GM12878 (cell line): ENCODE results near the gene SMIM5. TPM values are rescaled to one million over a fixed set of nuclear protein-coding genes. Genes with fewer than 3 reads are reported as not detected.

ENCODE experiments used
- ATAC-seq: fragments of 200-7000 bp; cut with Tn5 transposase; 3 replicates; pipeline ENCODE4 v1.9.1; 2020; ENCODE audit warnings: mild to moderate bottlenecking, moderate library complexity
- BruUV-seq: library from RNA; stranded (reverse); fragments of 400-500 nt; replicated peaks from 2 replicates; lab custom pipeline; 2021; lab: Mats Ljungman, UMichigan
- CTCF ChIA-PET: fragments of 300-600 bp; sonication (Branson Sonifier 250); formaldehyde crosslinking; extraction: SDS; loops from one replicate; lab custom pipeline; 2021; ENCODE audit warnings: inconsistent platforms; lab: Yijun Ruan, JAX
- POLR2A ChIA-PET: fragments of 350-600 bp; formaldehyde crosslinking; extraction: SDS; loops from one replicate; lab custom pipeline; 2021; ENCODE audit warnings: inconsistent platforms; lab: Charles Lee
- RAD21 ChIA-PET: fragments of 300-600 bp; sonication (Branson Sonifier 250); formaldehyde crosslinking; loops from one replicate; lab custom pipeline; 2023; ENCODE audit warnings: antibody characterized with exemption; ENCODE audit not compliant: unreplicated experiment; lab: Charles Lee
- SMC1A ChIA-PET: fragments of 300-600 bp; sonication (Branson Sonifier 250); formaldehyde crosslinking; loops from one replicate; lab custom pipeline; 2023; ENCODE audit not compliant: unreplicated experiment, uncharacterized antibody; lab: Charles Lee
- DNase-seq: peaks from one replicate; pipeline ENCODE4 v3.0.0-alpha.2; 2011; ENCODE audit warnings: low read depth, low spot score
- FAIRE-seq: peaks from 3 replicates; lab custom pipeline; 2011; peaks lifted over from hg19 to GRCh38; lab: Jason Lieb, UNC
- H2AFZ ChIP-seq: 2 replicates; pipeline ENCODE4 v1.6.0; 2011; ENCODE audit warnings: low read depth, low read length, control low read depth; ENCODE audit not compliant: control insufficient read depth
- H3K27ac ChIP-seq: 2 replicates; pipeline ENCODE4 v1.5.1; 2011; ENCODE audit warnings: control low read depth; ENCODE audit not compliant: control insufficient read depth, insufficient read depth
- H3K27me3 ChIP-seq, 2 experiments: replicated peaks in 1 of 2; 2 replicates each; pipeline versions ENCODE4 v1.6.0 to v1.6.1; 2011; ENCODE audit warnings: low read length in 1 of 2; ENCODE audit not compliant: control insufficient read depth in 2 of 2, insufficient read depth in 2 of 2
- H3K36me3 ChIP-seq, 2 experiments: 2 replicates each; pipeline ENCODE4 v1.5.1; 2011; ENCODE audit warnings: low read length in 1 of 2; ENCODE audit not compliant: control insufficient read depth in 2 of 2, insufficient read depth in 2 of 2
- H3K4me1 ChIP-seq: 2 replicates; pipeline ENCODE4 v1.6.1; 2011; ENCODE audit warnings: mild to moderate bottlenecking, low read length, moderate library complexity, mixed read lengths; ENCODE audit not compliant: control insufficient read depth, insufficient read depth
- H3K4me2 ChIP-seq: 2 replicates; pipeline ENCODE4 v1.6.0; 2011; ENCODE audit warnings: control low read depth; ENCODE audit not compliant: control insufficient read depth, insufficient read depth
- H3K4me3 ChIP-seq: fragments of 200-600 bp; sonication (generic); 2 replicates; pipeline ENCODE4 v1.5.1; 2016
- H3K79me2 ChIP-seq: 2 replicates; pipeline ENCODE4 v1.6.0; 2011; ENCODE audit warnings: low read length; ENCODE audit not compliant: control insufficient read depth, insufficient read depth
- H3K9ac ChIP-seq: 2 replicates; pipeline ENCODE4 v1.8.0; 2011; ENCODE audit warnings: low read length, control low read depth, mixed read lengths; ENCODE audit not compliant: control insufficient read depth, insufficient read depth
- H3K9me3 ChIP-seq: replicated peaks from 3 replicates; pipeline ENCODE4 v1.5.1; 2011; ENCODE audit warnings: mild to moderate bottlenecking, low read length; ENCODE audit not compliant: control insufficient read depth, insufficient read depth
- H4K20me1 ChIP-seq: 2 replicates; pipeline ENCODE4 v1.6.0; 2011; ENCODE audit not compliant: control insufficient read depth, insufficient read depth
- CEBPB ChIP-seq, 2 experiments: fragments of 150-350 bp in 1 of 2; IDR thresholded peaks; 2 replicates each; pipeline ENCODE4 v1.6.1; 2012 to 2014; ENCODE audit warnings: low read depth in 2 of 2, low read length in 2 of 2, borderline replicate concordance in 1 of 2, inconsistent platforms in 1 of 2
- EP300 ChIP-seq, 2 experiments: fragments of 150-350 bp in 1 of 2; IDR thresholded peaks; 2 replicates each; pipeline ENCODE4 v1.6.1; 2011 to 2012; ENCODE audit warnings: low read depth in 2 of 2, low read length in 2 of 2, borderline replicate concordance in 1 of 2, improper control_type of control experiment in 1 of 2, inconsistent platforms in 1 of 2; ENCODE audit not compliant: control insufficient read depth in 1 of 2
- ETV6 ChIP-seq, 2 experiments: fragments of 450-650 bp in 1 of 2; IDR thresholded peaks in 1 of 2; conservative IDR thresholded peaks in 1 of 2; 2 replicates each; pipeline ENCODE4 v1.6.1; 2014; ENCODE audit warnings: antibody characterized with exemption in 1 of 2, borderline replicate concordance in 1 of 2, low read depth in 1 of 2, mild to moderate bottlenecking in 1 of 2, moderate library complexity in 1 of 2
- GATAD2B ChIP-seq: fragments of 450-650 bp; conservative IDR thresholded peaks from 2 replicates; pipeline ENCODE4 v1.6.1; 2017; ENCODE audit warnings: low read depth, mild to moderate bottlenecking, moderate library complexity
- IKZF2 ChIP-seq, 2 experiments: fragments of 450-650 bp; IDR thresholded peaks; 2 replicates each; pipeline ENCODE4 v1.6.1; 2017; ENCODE audit warnings: mild to moderate bottlenecking in 2 of 2, moderate library complexity in 2 of 2
- MEF2A ChIP-seq: IDR thresholded peaks from 2 replicates; pipeline ENCODE4 v1.6.1; 2011; ENCODE audit warnings: low read depth, mild to moderate bottlenecking, low read length, moderate library complexity; ENCODE audit not compliant: insufficient read depth
- MEF2B ChIP-seq: fragments of 450-650 bp; IDR thresholded peaks from 2 replicates; pipeline ENCODE4 v1.6.1; 2018; ENCODE audit warnings: mild to moderate bottlenecking, moderate library complexity; ENCODE audit not compliant: partially characterized antibody, poor library complexity, severe bottlenecking
- NKRF ChIP-seq: fragments of 450-650 bp; conservative IDR thresholded peaks from 2 replicates; pipeline ENCODE4 v1.6.1; 2017; ENCODE audit warnings: mild to moderate bottlenecking, moderate library complexity
- PBX3 ChIP-seq: IDR thresholded peaks from 2 replicates; pipeline ENCODE4 v1.6.1; 2011; ENCODE audit warnings: mild to moderate bottlenecking, low read depth, low read length, moderate library complexity; ENCODE audit not compliant: insufficient replicate concordance
- RAD21 ChIP-seq: IDR thresholded peaks from 2 replicates; pipeline ENCODE4 v1.6.1; 2011; ENCODE audit warnings: mild to moderate bottlenecking, low read depth, low read length, moderate library complexity; ENCODE audit not compliant: insufficient read depth
- RELA ChIP-seq: fragments of 450-650 bp; IDR thresholded peaks from 2 replicates; pipeline ENCODE4 v1.8.0; 2014; ENCODE audit warnings: borderline replicate concordance; ENCODE audit not compliant: partially characterized antibody
- SKIL ChIP-seq: fragments of 450-650 bp; IDR thresholded peaks from 2 replicates; pipeline ENCODE4 v1.6.1; 2017; ENCODE audit warnings: mild to moderate bottlenecking, low read depth, inconsistent platforms; ENCODE audit not compliant: poor library complexity, severe bottlenecking
- YBX1 ChIP-seq: fragments of 450-650 bp; IDR thresholded peaks from 2 replicates; pipeline ENCODE4 v1.6.1; 2016; ENCODE audit warnings: antibody characterized with exemption
- ZSCAN29 ChIP-seq: fragments of 450-650 bp; IDR thresholded peaks from 2 replicates; pipeline ENCODE4 v1.6.1; 2017; ENCODE audit warnings: mild to moderate bottlenecking, moderate library complexity
- WGBS: methylation state at CpG from one replicate; pipeline ENCODE4 v1.1.6; 2016; ENCODE audit warnings: low lambda C conversion rate; ENCODE audit not compliant: insufficient replicate concordance, insufficient coverage; ENCODE audit errors: missing lambda C conversion rate; 5-methylcytosine and 5-hydroxymethylcytosine counted together
- in situ Hi-C: fragments of 300-500 bp; cut with MboI; formaldehyde crosslinking; loops from 9 replicates; pipeline ENCODE4 v1.14.3; 2018; ENCODE audit warnings: mixed read lengths
- intact Hi-C: fragments of 100-400 bp; cut with micrococcal nuclease; formaldehyde crosslinking; loops from one replicate; pipeline ENCODE4 v1.14.2; 2022; ENCODE audit not compliant: unreplicated experiment
- polyA plus RNA-seq, 11 experiments: library from polyadenylated mRNA; depleted of rRNA in 4 of 11; unstranded in 6 of 11; stranded (reverse) in 5 of 11; fragments of >200 nt; fragmentation: Nextera tagmentation in 4 of 11; fragmentation: Illumina TruSeq in 1 of 11; extraction: Ambion mirVana in 4 of 11; extraction: Trizol in 1 of 11; gene quantifications; 1 replicate in 1 of 11; 2 replicates in 10 of 11; pipeline versions ENCODE4 v1.2.1 to v1.2.3, GENCODE V29; 2011 to 2016; ENCODE audit warnings: inconsistent platforms in 2 of 11, missing spikeins in 2 of 11, low read depth in 1 of 11
- total RNA-seq, 4 experiments: library from RNA; depleted of rRNA in 3 of 4; stranded (reverse); fragments of >200 nt in 3 of 4; fragmentation: Illumina TruSeq in 1 of 4; extraction: Trizol in 1 of 4; gene quantifications; 2 replicates each; pipeline versions ENCODE4 v1.2.1 to v1.2.3, GENCODE V29; 2013 to 2021

Gene SMIM5
- total and polyA plus RNA-seq, 10 of the 15 experiments (the other 5 are each of a cell fraction or from before 2014, with no cell fraction given), result 0.08 to 0.11 TPM; not detected in 8

GRCh38 chr17:75631353-75631752 is 1.9 kb upstream of the SMIM5 start:
- H3K4me1 ChIP-seq, result peaks cover 8% of the 10 kb centered on the region
- SMC1A ChIA-PET, result interaction anchor here (4.3 kb wide), 1 partner anchor 117 kb away, joined by 44 read pairs; no protein-coding TSS in a partner anchor
- POLR2A ChIA-PET, result no interaction called here
- no peak overlapping the region for H2AFZ ChIP-seq
- RAD21 ChIA-PET, result interaction anchor here (6.3 kb wide), 1 partner anchor 117 kb away, joined by 148 read pairs; no protein-coding TSS in a partner anchor
- WGBS, result 88% methylated on average over 27 of the region's 27 CpGs
- CTCF ChIA-PET, result interaction anchor here (0.6 to 13.0 kb wide), 4 partner anchors 22 to 550 kb away, joined by 3 to 349 read pairs (median 175); a partner anchor contains a TSS
- TF ChIP-seq MEF2A (no peak), RAD21 (no peak), IKZF2 (IDR thresholded peaks at IDR 0.05) (no peak), ZSCAN29 (no peak), CEBPB (IDR thresholded peaks at IDR 0.05; ENCODE audit: borderline replicate concordance in 1 of 2, low read depth in 2 of 2, low read length in 2 of 2) (no peak), MEF2B (no peak), PBX3 (no peak), SKIL (no peak), EP300 (IDR thresholded peaks at IDR 0.05; ENCODE audit: borderline replicate concordance in 1 of 2, control insufficient read depth in 1 of 2, low read depth in 2 of 2, low read length in 2 of 2) (no peak), NKRF (no peak), ETV6 (conservative IDR thresholded peaks at IDR 0.05 in 1 of 2, IDR thresholded peaks at IDR 0.05 in 1 of 2; ENCODE audit: borderline replicate concordance in 1 of 2, low read depth in 1 of 2) (no peak), RELA (no peak), GATAD2B (no peak), YBX1 (no peak)
- no TSS peak for BruUV-seq
- H4K20me1 ChIP-seq, result no peaks in the 10 kb centered on the region; the same call in 1 of the 2 replicates
- no peak overlapping the region for H3K9ac ChIP-seq
- ATAC-seq, result no peak
- intact Hi-C loops, result no loop called here
- DNase-seq, result no peak
- no peaks in the 10 kb centered on the region for H3K27me3 ChIP-seq
- H3K27ac ChIP-seq, result no peak overlapping the region
- in situ Hi-C loops, result loop anchor here (10.0 kb wide), 1 partner anchor 113 kb away; no protein-coding TSS in a partner anchor
- H3K4me3 ChIP-seq, result no peak overlapping the region
- H3K79me2 ChIP-seq, result no peaks in the 10 kb centered on the region
- H3K4me2 ChIP-seq, result no peak overlapping the region
- no peaks in the 10 kb centered on the region for H3K9me3 ChIP-seq
- peaks cover 0 to 2% of the 10 kb centered on the region in 2 experiments; a peak in 2 of 4 replicates for H3K36me3 ChIP-seq
- FAIRE-seq, result no peak
